IMR-90 (cell line): ENCODE measurements around the gene P2RX3. TPM values are rescaled to one million over a fixed set of nuclear protein-coding genes. Genes with fewer than 3 reads are reported as not detected.

ENCODE experiments used
- ATAC-seq: fragments of 200-7000 bp; cut with Tn5 transposase; 2 replicates; pipeline ENCODE4 v1.9.1; 2020; ENCODE audit warnings: low read depth, mild to moderate bottlenecking, moderate library complexity
- BruUV-seq: library from RNA; stranded (reverse); fragments of 400-500 nt; replicated peaks from 2 replicates; lab custom pipeline; 2021; lab: Mats Ljungman, UMichigan
- CTCF ChIA-PET: fragments of 300-600 bp; formaldehyde crosslinking; extraction: SDS; loops from one replicate; lab custom pipeline; 2021; ENCODE audit warnings: antibody characterized with exemption; lab: Yijun Ruan, JAX
- POLR2A ChIA-PET: fragments of 300-600 bp; sonication (Branson Sonifier 250); formaldehyde crosslinking; loops from one replicate; lab custom pipeline; 2022; ENCODE audit warnings: antibody characterized with exemption; ENCODE audit not compliant: unreplicated experiment; lab: Charles Lee
- DNase-seq: peaks from one replicate; pipeline ENCODE4 v3.0.0; 2013
- H2AFZ ChIP-seq: replicated peaks from 2 replicates; pipeline ENCODE3; 2013; ENCODE audit warnings: low read length, mild to moderate bottlenecking; ENCODE audit not compliant: poor library complexity
- H2AK5ac ChIP-seq: 2 replicates; pipeline ENCODE4 v1.6.1; 2013; ENCODE audit warnings: low read depth, low read length, inconsistent platforms
- H2AK9ac ChIP-seq: replicated peaks from 2 replicates; pipeline ENCODE3; 2013; ENCODE audit warnings: mild to moderate bottlenecking, low read depth, low read length, moderate library complexity; ENCODE audit not compliant: poor library complexity
- H2BK120ac ChIP-seq: 2 replicates; pipeline ENCODE4 v1.6.1; 2013; ENCODE audit warnings: low read depth, low read length, inconsistent platforms
- H2BK15ac ChIP-seq: 3 replicates; pipeline ENCODE4 v1.6.1; 2013; ENCODE audit warnings: low read depth, low read length, inconsistent platforms
- H2BK20ac ChIP-seq: 2 replicates; pipeline ENCODE4 v1.6.1; 2013; ENCODE audit warnings: low read depth, mild to moderate bottlenecking, inconsistent platforms, low read length, moderate library complexity
- H2BK5ac ChIP-seq: 2 replicates; pipeline ENCODE4 v1.6.1; 2013; ENCODE audit warnings: mild to moderate bottlenecking, low read depth, low read length, inconsistent platforms; ENCODE audit not compliant: poor library complexity, severe bottlenecking
- H3K14ac ChIP-seq: replicated peaks from 2 replicates; pipeline ENCODE4 v1.6.1; 2013; ENCODE audit warnings: low read depth, low read length, inconsistent platforms
- H3K18ac ChIP-seq: 2 replicates; pipeline ENCODE4 v1.6.1; 2013; ENCODE audit warnings: low read depth, low read length, control low read depth
- H3K23ac ChIP-seq: 2 replicates; pipeline ENCODE4 v1.6.1; 2013; ENCODE audit warnings: low read depth, low read length, inconsistent platforms
- H3K27ac ChIP-seq: 2 replicates; pipeline ENCODE4 v1.5.1; 2013; ENCODE audit warnings: mild to moderate bottlenecking, control low read depth, low read length; ENCODE audit not compliant: insufficient read depth
- H3K27me3 ChIP-seq: 2 replicates; pipeline ENCODE4 v1.6.1; 2013; ENCODE audit warnings: low read length; ENCODE audit not compliant: control insufficient read depth, insufficient read depth
- H3K36me3 ChIP-seq: 2 replicates; pipeline ENCODE4 v1.6.1; 2013; ENCODE audit warnings: low read length, mixed read lengths; ENCODE audit not compliant: control insufficient read depth, insufficient read depth
- H3K4ac ChIP-seq: 2 replicates; pipeline ENCODE4 v1.6.1; 2013; ENCODE audit warnings: low read depth, low read length, inconsistent platforms
- H3K4me1 ChIP-seq: 2 replicates; pipeline ENCODE4 v1.6.1; 2013; ENCODE audit warnings: low read length, mixed read lengths; ENCODE audit not compliant: control insufficient read depth, insufficient read depth
- H3K4me2 ChIP-seq: 2 replicates; pipeline ENCODE4 v1.6.1; 2013; ENCODE audit warnings: low read depth, mild to moderate bottlenecking, control low read depth, low read length, moderate library complexity
- H3K4me3 ChIP-seq: 2 replicates; pipeline ENCODE4 v1.5.1; 2013; ENCODE audit warnings: low read depth, mild to moderate bottlenecking, control low read depth, low read length, moderate library complexity; ENCODE audit not compliant: insufficient read depth
- H3K56ac ChIP-seq: 2 replicates; pipeline ENCODE4 v1.6.1; 2013; ENCODE audit warnings: low read length, inconsistent platforms; ENCODE audit not compliant: insufficient read depth; ENCODE audit errors: extremely low read depth
- H3K79me1 ChIP-seq, 2 experiments: 2 replicates each; pipeline ENCODE4 v1.6.1; 2013; ENCODE audit warnings: low read length in 2 of 2, inconsistent platforms in 1 of 2, low read depth in 1 of 2
- H3K9ac ChIP-seq: 2 replicates; pipeline ENCODE4 v1.6.1; 2013; ENCODE audit warnings: low read depth, low read length, control low read depth
- H3K9me1 ChIP-seq: 2 replicates; pipeline ENCODE4 v1.6.1; 2013; ENCODE audit warnings: low read length, inconsistent platforms; ENCODE audit not compliant: insufficient read depth
- H3K9me3 ChIP-seq: 2 replicates; pipeline ENCODE4 v1.6.1; 2013; ENCODE audit warnings: low read length; ENCODE audit not compliant: control insufficient read depth, insufficient read depth
- H4K20me1 ChIP-seq: 2 replicates; pipeline ENCODE4 v1.6.1; 2013; ENCODE audit warnings: low read length, inconsistent platforms; ENCODE audit not compliant: insufficient read depth
- H4K5ac ChIP-seq: 2 replicates; pipeline ENCODE4 v1.6.1; 2013; ENCODE audit warnings: mild to moderate bottlenecking, low read depth, low read length, control low read depth
- H4K8ac ChIP-seq, 2 experiments: 2 replicates each; pipeline ENCODE4 v1.6.1; 2013; ENCODE audit warnings: low read depth in 2 of 2, low read length in 2 of 2, control low read depth in 1 of 2, inconsistent platforms in 1 of 2
- H4K91ac ChIP-seq: 2 replicates; pipeline ENCODE4 v1.6.1; 2013; ENCODE audit warnings: low read depth, low read length, inconsistent platforms; ENCODE audit not compliant: insufficient read depth
- BHLHE40 ChIP-seq: fragments of 150-350 bp; IDR thresholded peaks from 2 replicates; pipeline ENCODE4 v1.6.1; 2016; ENCODE audit warnings: mild to moderate bottlenecking, low read depth, low read length
- CEBPB ChIP-seq: IDR thresholded peaks from 2 replicates; pipeline ENCODE4 v1.6.1; 2012; ENCODE audit warnings: low read depth, low read length, improper control_type of control experiment
- CHD1 ChIP-seq: IDR thresholded peaks from 2 replicates; pipeline ENCODE4 v1.6.1; 2012; ENCODE audit warnings: low read depth, low read length, improper control_type of control experiment
- CTCF ChIP-seq: conservative IDR thresholded peaks from 2 replicates; pipeline ENCODE4 v1.5.1; 2012; ENCODE audit warnings: mild to moderate bottlenecking, low read depth, low read length, improper control_type of control experiment
- FOS ChIP-seq: fragments of 150-350 bp; IDR thresholded peaks from 2 replicates; pipeline ENCODE4 v1.6.1; 2016; ENCODE audit warnings: low read depth, low read length
- MAFK ChIP-seq: IDR thresholded peaks from 2 replicates; pipeline ENCODE4 v1.6.1; 2012; ENCODE audit warnings: low read depth, low read length, improper control_type of control experiment
- MAZ ChIP-seq: IDR thresholded peaks from 2 replicates; pipeline ENCODE4 v1.6.1; 2012; ENCODE audit warnings: low read depth, mild to moderate bottlenecking, low read length, improper control_type of control experiment, moderate library complexity, borderline replicate concordance
- MXI1 ChIP-seq: IDR thresholded peaks from 2 replicates; pipeline ENCODE4 v1.6.1; 2012; ENCODE audit warnings: low read depth, mild to moderate bottlenecking, low read length, moderate library complexity, borderline replicate concordance
- NFE2L2 ChIP-seq: fragments of 150-350 bp; IDR thresholded peaks from 2 replicates; pipeline ENCODE4 v1.6.1; 2016; ENCODE audit warnings: low read depth, mild to moderate bottlenecking, low read length
- POLR2A ChIP-seq: IDR thresholded peaks from 2 replicates; pipeline ENCODE4 v1.6.1; 2012; ENCODE audit warnings: mild to moderate bottlenecking, low read depth, low read length
- RAD21 ChIP-seq: IDR thresholded peaks from 2 replicates; pipeline ENCODE4 v1.6.1; 2012; ENCODE audit warnings: low read length, improper control_type of control experiment
- RCOR1 ChIP-seq: IDR thresholded peaks from 2 replicates; pipeline ENCODE4 v1.6.1; 2012; ENCODE audit warnings: mild to moderate bottlenecking, low read length, improper control_type of control experiment; ENCODE audit not compliant: insufficient replicate concordance
- RFX5 ChIP-seq: IDR thresholded peaks from 2 replicates; pipeline ENCODE4 v1.8.0; 2012; ENCODE audit warnings: low read depth, mild to moderate bottlenecking, low read length, moderate library complexity
- SMC3 ChIP-seq: fragments of 150-350 bp; IDR thresholded peaks from 2 replicates; pipeline ENCODE4 v1.6.1; 2016; ENCODE audit warnings: low read depth, mild to moderate bottlenecking, antibody characterized with exemption, low read length, moderate library complexity
- USF2 ChIP-seq: fragments of 150-350 bp; IDR thresholded peaks from 2 replicates; pipeline ENCODE4 v1.6.1; 2017; ENCODE audit warnings: mild to moderate bottlenecking, antibody characterized with exemption, low read length, low read depth
- WGBS, 2 experiments: methylation state at CpG; one replicate each; pipeline versions ENCODE4 v1.1.5 to v1.1.7; 2013; ENCODE audit warnings: missing lambda C conversion rate in 2 of 2; ENCODE audit not compliant: insufficient read length in 1 of 2; ENCODE audit errors: extremely low coverage in 2 of 2; 5-methylcytosine and 5-hydroxymethylcytosine counted together
- dilution Hi-C: fragments of 300-500 bp; cut with HindIII; formaldehyde crosslinking; loops from one replicate; pipeline ENCODE4 v1.14.3; 2018; ENCODE audit warnings: low sequenced_read_pairs; ENCODE audit not compliant: unreplicated experiment
- in situ Hi-C: fragments of 300-500 bp; cut with MboI; formaldehyde crosslinking; loops from 3 replicates; pipeline ENCODE4 v1.14.3; 2019; ENCODE audit warnings: low sequenced_read_pairs, inconsistent platforms, mixed read lengths
- intact Hi-C: fragments of 100-400 bp; cut with micrococcal nuclease; formaldehyde crosslinking; loops from 2 replicates; pipeline ENCODE4 v1.10.0; 2022
- polyA plus RNA-seq, 3 experiments: library from polyadenylated mRNA; depleted of rRNA; stranded (reverse); fragments of >200 nt; gene quantifications; 2 replicates each; pipeline ENCODE4 v1.2.3, GENCODE V29; 2012; ENCODE audit warnings: low replicate concordance in 1 of 3
- total RNA-seq: library from RNA; depleted of rRNA; stranded (reverse); fragments of >200 nt; gene quantifications from 2 replicates; pipeline ENCODE4 v1.2.3, GENCODE V29; 2012
- TF ChIP-seq, protein P1 (sequence below): fragments of 150-350 bp; IDR thresholded peaks from 2 replicates; pipeline ENCODE4 v1.6.1; 2016; ENCODE audit warnings: low read depth, mild to moderate bottlenecking, low read length, moderate library complexity, borderline replicate concordance

P2RX3 gene
- total and polyA plus RNA-seq, 2 of the 4 experiments (the other 2 are of a cell fraction): not detected

GRCh38 chr11:57305523-57305922 lies 32.6 kb upstream of the P2RX3 start:
- Histone ChIP-seq H2BK15ac (no peak overlapping the region), H4K8ac (no peak overlapping the region; a peak in 1 of 4 replicates), H2BK20ac (no peak overlapping the region), H3K4me3 (no peak overlapping the region), H2AK9ac (no peak overlapping the region), H3K9ac (no peak overlapping the region), H3K9me1 (peaks cover 50% of the 10 kb centered on the region), H3K79me1 (peaks cover 40 to 85% of the 10 kb centered on the region in 2 experiments), H3K14ac (peak overlapping the region; percentile 59; the same call in 1 of the 2 replicates), H3K9me3 (no peaks in the 10 kb centered on the region), H3K27me3 (no peaks in the 10 kb centered on the region), H2AFZ (no peak overlapping the region), H2BK5ac (no peak overlapping the region), H3K4ac (0 out of 2 replicates have a peak overlapping the region, but pooled peaks have one; percentile 13), H4K91ac (no peak overlapping the region), H3K56ac (no peak overlapping the region), H3K4me2 (no peak overlapping the region), H4K5ac (no peak overlapping the region), H3K23ac (0 out of 2 replicates have a peak overlapping the region, but pooled peaks have one; percentile 7), H3K36me3 (peaks cover 73% of the 10 kb centered on the region), H2AK5ac (no peak overlapping the region; the same call in 1 of the 2 replicates), H4K20me1 (peaks cover 60% of the 10 kb centered on the region), H3K18ac (no peak overlapping the region), H3K27ac (no peak overlapping the region), H3K4me1 (peaks cover 37% of the 10 kb centered on the region), H2BK120ac (no peak overlapping the region)
- in situ Hi-C loops (no loop called here), dilution Hi-C loops (no loop called here), intact Hi-C loops (no loop called here)
- TF ChIP-seq USF2: no peak
- TF ChIP-seq MAFK: no peak
- TF ChIP-seq CEBPB: no peak
- TF ChIP-seq, protein P1, sequence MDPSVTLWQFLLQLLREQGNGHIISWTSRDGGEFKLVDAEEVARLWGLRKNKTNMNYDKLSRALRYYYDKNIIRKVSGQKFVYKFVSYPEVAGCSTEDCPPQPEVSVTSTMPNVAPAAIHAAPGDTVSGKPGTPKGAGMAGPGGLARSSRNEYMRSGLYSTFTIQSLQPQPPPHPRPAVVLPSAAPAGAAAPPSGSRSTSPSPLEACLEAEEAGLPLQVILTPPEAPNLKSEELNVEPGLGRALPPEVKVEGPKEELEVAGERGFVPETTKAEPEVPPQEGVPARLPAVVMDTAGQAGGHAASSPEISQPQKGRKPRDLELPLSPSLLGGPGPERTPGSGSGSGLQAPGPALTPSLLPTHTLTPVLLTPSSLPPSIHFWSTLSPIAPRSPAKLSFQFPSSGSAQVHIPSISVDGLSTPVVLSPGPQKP: no peak
- TF ChIP-seq MXI1: no peak
- TF ChIP-seq CTCF: no peak
- TF ChIP-seq SMC3: no peak
- TF ChIP-seq NFE2L2: no peak
- no peak for TF ChIP-seq RCOR1
- no peak for TF ChIP-seq RFX5
- no peak for TF ChIP-seq CHD1
- TF ChIP-seq POLR2A: no peak
- no peak for TF ChIP-seq MAZ
- TF ChIP-seq BHLHE40: no peak
- TF ChIP-seq RAD21: no peak
- TF ChIP-seq FOS: no peak
- POLR2A ChIA-PET: no interaction called here
- ATAC-seq (no peak), DNase-seq (no peak)
- CTCF ChIA-PET: no interaction called here
- BruUV-seq: no TSS peak
- WGBS, 2 experiments: 60% methylated on average over 1 of the region's 8 CpGs; no CpG with 5 or more reads in 1 of the 2 experiments
